ENCODE results near the gene ZDHHC18.

DNA sequence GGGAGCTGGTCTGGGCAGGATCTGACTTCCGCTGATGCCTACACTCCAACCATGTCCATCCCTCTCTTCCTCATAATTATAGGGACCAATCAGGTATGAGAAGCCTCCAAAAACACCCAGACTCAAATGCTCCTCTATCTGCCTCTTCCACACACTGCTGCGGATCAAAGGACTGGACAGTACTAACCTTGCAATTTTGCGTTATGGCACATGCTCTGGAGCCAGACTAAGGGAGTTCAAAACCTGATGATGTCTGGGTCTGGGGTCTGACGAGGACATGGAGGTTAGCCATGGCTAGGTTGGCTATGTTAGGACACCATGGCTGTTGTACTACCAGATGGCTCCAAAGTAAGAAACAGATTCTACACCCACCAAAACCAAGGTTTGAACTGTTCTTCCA is 53.3 kb downstream of the ZDHHC18 start:
- TF ChIP-seq POLR2A (IDR thresholded peaks at IDR 0.05; ENCODE audit: low read length) = no peak
- no peak for TF ChIP-seq GATA1 (IDR thresholded peaks at IDR 0.05; ENCODE audit: low read depth, low read length)
